Measurements from ENCODE around the gene KCNH8.

The KCNH8 gene

GRCh38 chr3:19396726-19397125 lies 248.4 kb downstream of the KCNH8 start:
- peaks cover 10% of the 10 kb centered on the region for H3K4me1 ChIP-seq (ENCODE audit: insufficient read depth, low read length)
- no peak overlapping the region for H3K9ac ChIP-seq (ENCODE audit: low read depth, low read length)
- H3K36me3 ChIP-seq (ENCODE audit: insufficient read depth, low read length) = no peaks in the 10 kb centered on the region
- H3K9me3 ChIP-seq (ENCODE audit: control insufficient read depth, insufficient read depth, low read length) = no peaks in the 10 kb centered on the region

- Histone ChIP-seq H3K4me1 (ENCODE audit: insufficient read depth, low read length) (peaks cover 10% of the 10 kb centered on the region), H3K9me3 (ENCODE audit: control insufficient read depth, insufficient read depth, low read length) (no peaks in the 10 kb centered on the region), H3K36me3 (ENCODE audit: insufficient read depth, low read length) (no peaks in the 10 kb centered on the region), H3K9ac (ENCODE audit: low read depth, low read length) (no peak overlapping the region)
Observed at GRCh38 chr3:19399356-19399755, 251.0 kb downstream of the KCNH8 start.

GRCh38 chr3:19399836-19400235 lies 251.5 kb downstream of the KCNH8 start:
- Histone ChIP-seq H3K9me3 (ENCODE audit: control insufficient read depth, insufficient read depth, low read length) (no peaks in the 10 kb centered on the region), H3K9ac (ENCODE audit: low read depth, low read length) (no peak overlapping the region), H3K4me1 (ENCODE audit: insufficient read depth, low read length) (peaks cover 10% of the 10 kb centered on the region)

GRCh38 chr3:19420159-19420558 lies 271.8 kb downstream of the KCNH8 start:
- no peak overlapping the region for H3K9ac ChIP-seq (ENCODE audit: low read depth, low read length)
- H3K9me3 ChIP-seq (ENCODE audit: control insufficient read depth, insufficient read depth, low read length) = no peaks in the 10 kb centered on the region
- no peaks in the 10 kb centered on the region for H3K4me1 ChIP-seq (ENCODE audit: insufficient read depth, low read length)
- no peaks in the 10 kb centered on the region for H3K36me3 ChIP-seq (ENCODE audit: insufficient read depth, low read length)

More at GRCh38 chr3:19399836-19400235, 251.5 kb downstream of the KCNH8 start:
- no peaks in the 10 kb centered on the region for H3K36me3 ChIP-seq (ENCODE audit: insufficient read depth, low read length)

GRCh38 chr3:19425825-19426224 lies 277.5 kb downstream of the KCNH8 start:
- Histone ChIP-seq H3K36me3 (ENCODE audit: insufficient read depth, low read length) (no peaks in the 10 kb centered on the region), H3K9ac (ENCODE audit: low read depth, low read length) (no peak overlapping the region), H3K9me3 (ENCODE audit: control insufficient read depth, insufficient read depth, low read length) (no peaks in the 10 kb centered on the region), H3K4me1 (ENCODE audit: insufficient read depth, low read length) (no peaks in the 10 kb centered on the region)

GRCh38 chr3:19427422-19428149 lies 279.3 kb downstream of the KCNH8 start:
- H3K9ac ChIP-seq (ENCODE audit: low read depth, low read length) = no peak overlapping the region
- no peaks in the 10 kb centered on the region for H3K4me1 ChIP-seq (ENCODE audit: insufficient read depth, low read length)
- no peaks in the 10 kb centered on the region for H3K36me3 ChIP-seq (ENCODE audit: insufficient read depth, low read length)
- H3K9me3 ChIP-seq (ENCODE audit: control insufficient read depth, insufficient read depth, low read length) = no peaks in the 10 kb centered on the region

- Histone ChIP-seq H3K9me3 (ENCODE audit: control insufficient read depth, insufficient read depth, low read length) (no peaks in the 10 kb centered on the region), H3K4me1 (ENCODE audit: insufficient read depth, low read length) (no peaks in the 10 kb centered on the region), H3K36me3 (ENCODE audit: insufficient read depth, low read length) (no peaks in the 10 kb centered on the region), H3K9ac (ENCODE audit: low read depth, low read length) (no peak overlapping the region)
Observed at GRCh38 chr3:19428729-19429128, 280.4 kb downstream of the KCNH8 start.

- no peaks in the 10 kb centered on the region for H3K4me1 ChIP-seq (ENCODE audit: insufficient read depth, low read length)
- H3K9me3 ChIP-seq (ENCODE audit: control insufficient read depth, insufficient read depth, low read length) = no peaks in the 10 kb centered on the region
- H3K36me3 ChIP-seq (ENCODE audit: insufficient read depth, low read length) = no peaks in the 10 kb centered on the region
- no peak overlapping the region for H3K9ac ChIP-seq (ENCODE audit: low read depth, low read length)
Observed at GRCh38 chr3:19432669-19433068, 284.4 kb downstream of the KCNH8 start.

- Histone ChIP-seq H3K9ac (ENCODE audit: low read depth, low read length) (no peak overlapping the region), H3K4me1 (ENCODE audit: insufficient read depth, low read length) (no peaks in the 10 kb centered on the region), H3K9me3 (ENCODE audit: control insufficient read depth, insufficient read depth, low read length) (no peaks in the 10 kb centered on the region), H3K36me3 (ENCODE audit: insufficient read depth, low read length) (no peaks in the 10 kb centered on the region)
Observed at GRCh38 chr3:19436746-19437145, 288.4 kb downstream of the KCNH8 start.

- H3K4me1 ChIP-seq (ENCODE audit: insufficient read depth, low read length) = no peaks in the 10 kb centered on the region
- no peaks in the 10 kb centered on the region for H3K36me3 ChIP-seq (ENCODE audit: insufficient read depth, low read length)
- H3K9me3 ChIP-seq (ENCODE audit: control insufficient read depth, insufficient read depth, low read length) = no peaks in the 10 kb centered on the region
- H3K9ac ChIP-seq (ENCODE audit: low read depth, low read length) = no peak overlapping the region
Observed at GRCh38 chr3:19439944-19440343, 291.6 kb downstream of the KCNH8 start.

- H3K9ac ChIP-seq (ENCODE audit: low read depth, low read length) = no peak overlapping the region
- no peaks in the 10 kb centered on the region for H3K36me3 ChIP-seq (ENCODE audit: insufficient read depth, low read length)
- H3K9me3 ChIP-seq (ENCODE audit: control insufficient read depth, insufficient read depth, low read length) = no peaks in the 10 kb centered on the region
- no peaks in the 10 kb centered on the region for H3K4me1 ChIP-seq (ENCODE audit: insufficient read depth, low read length)
Observed at GRCh38 chr3:19446138-19446537, 297.8 kb downstream of the KCNH8 start.

- no peak overlapping the region for H3K9ac ChIP-seq (ENCODE audit: low read depth, low read length)
- no peaks in the 10 kb centered on the region for H3K36me3 ChIP-seq (ENCODE audit: insufficient read depth, low read length)
- H3K4me1 ChIP-seq (ENCODE audit: insufficient read depth, low read length) = no peaks in the 10 kb centered on the region
- H3K9me3 ChIP-seq (ENCODE audit: control insufficient read depth, insufficient read depth, low read length) = no peaks in the 10 kb centered on the region
Observed at GRCh38 chr3:19446687-19447086, 298.4 kb downstream of the KCNH8 start.

- no peak overlapping the region for H3K9ac ChIP-seq (ENCODE audit: low read depth, low read length)
- no peaks in the 10 kb centered on the region for H3K9me3 ChIP-seq (ENCODE audit: control insufficient read depth, insufficient read depth, low read length)
- H3K4me1 ChIP-seq (ENCODE audit: insufficient read depth, low read length) = peaks cover 4% of the 10 kb centered on the region; the same call in 1 of the 2 replicates
- no peaks in the 10 kb centered on the region for H3K36me3 ChIP-seq (ENCODE audit: insufficient read depth, low read length)
Observed at GRCh38 chr3:19455546-19455945, 307.2 kb downstream of the KCNH8 start.

GRCh38 chr3:19456738-19457137 lies 308.4 kb downstream of the KCNH8 start:
- H3K4me1 ChIP-seq (ENCODE audit: insufficient read depth, low read length) = peaks cover 4% of the 10 kb centered on the region; the same call in 1 of the 2 replicates
- no peaks in the 10 kb centered on the region for H3K36me3 ChIP-seq (ENCODE audit: insufficient read depth, low read length)
- H3K9me3 ChIP-seq (ENCODE audit: control insufficient read depth, insufficient read depth, low read length) = no peaks in the 10 kb centered on the region
- H3K9ac ChIP-seq (ENCODE audit: low read depth, low read length) = no peak overlapping the region

GRCh38 chr3:19457449-19457848 lies 309.1 kb downstream of the KCNH8 start:
- Histone ChIP-seq H3K36me3 (ENCODE audit: insufficient read depth, low read length) (no peaks in the 10 kb centered on the region), H3K9ac (ENCODE audit: low read depth, low read length) (no peak overlapping the region), H3K9me3 (ENCODE audit: control insufficient read depth, insufficient read depth, low read length) (no peaks in the 10 kb centered on the region), H3K4me1 (ENCODE audit: insufficient read depth, low read length) (peaks cover 4% of the 10 kb centered on the region; the same call in 1 of the 2 replicates)

Measured in ES-I3 (cell line).